SIG-M5 treated with dmso at 0.1 percent for 504 hours (cell line): ENCODE results near the gene AEN.
"Not testable (repeated sequence)": the region's sequence is repeated elsewhere in the genome, so short reads cannot be mapped to it uniquely, and the experiment has no call there.

Experiments used
- DNase-seq: peaks from one replicate; lab custom pipeline; 2025; ENCODE audit not compliant: unreplicated experiment; lab: John Stamatoyannopoulos, UW

The AEN gene

DNA sequence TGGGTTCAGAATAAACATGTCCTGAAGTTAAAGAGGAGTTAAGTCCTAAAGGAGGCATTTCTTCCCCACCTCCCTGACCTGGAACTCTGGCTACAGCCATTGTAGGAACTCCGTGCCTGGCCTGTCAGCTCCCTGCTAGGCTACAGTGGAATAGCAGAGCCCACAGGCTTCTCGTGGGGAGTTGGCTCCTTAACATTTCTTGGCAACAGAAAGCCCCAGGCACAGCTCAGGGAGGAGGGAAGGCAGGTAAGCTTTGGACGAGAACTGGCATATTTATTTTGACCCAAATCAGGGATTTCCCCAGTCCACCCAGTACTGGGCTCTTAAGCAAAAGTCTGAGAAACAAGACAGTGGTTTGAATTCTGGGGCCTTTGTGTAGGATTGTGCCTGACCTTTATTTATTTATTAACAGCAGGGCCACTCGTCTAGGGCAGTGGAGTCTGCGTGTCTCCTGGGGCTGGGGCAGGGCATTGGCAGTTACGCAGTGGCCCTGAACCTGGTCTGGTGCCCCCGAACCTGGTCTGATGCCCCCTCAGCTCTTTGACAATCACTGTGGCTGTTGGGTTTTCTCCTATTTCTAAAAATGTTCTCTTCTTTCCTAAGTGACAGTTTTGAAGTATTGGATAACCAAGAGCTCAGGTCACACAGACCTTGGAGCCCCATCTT is 9.8 kb downstream of the AEN start:
- DNase-seq = no peak

DNA sequence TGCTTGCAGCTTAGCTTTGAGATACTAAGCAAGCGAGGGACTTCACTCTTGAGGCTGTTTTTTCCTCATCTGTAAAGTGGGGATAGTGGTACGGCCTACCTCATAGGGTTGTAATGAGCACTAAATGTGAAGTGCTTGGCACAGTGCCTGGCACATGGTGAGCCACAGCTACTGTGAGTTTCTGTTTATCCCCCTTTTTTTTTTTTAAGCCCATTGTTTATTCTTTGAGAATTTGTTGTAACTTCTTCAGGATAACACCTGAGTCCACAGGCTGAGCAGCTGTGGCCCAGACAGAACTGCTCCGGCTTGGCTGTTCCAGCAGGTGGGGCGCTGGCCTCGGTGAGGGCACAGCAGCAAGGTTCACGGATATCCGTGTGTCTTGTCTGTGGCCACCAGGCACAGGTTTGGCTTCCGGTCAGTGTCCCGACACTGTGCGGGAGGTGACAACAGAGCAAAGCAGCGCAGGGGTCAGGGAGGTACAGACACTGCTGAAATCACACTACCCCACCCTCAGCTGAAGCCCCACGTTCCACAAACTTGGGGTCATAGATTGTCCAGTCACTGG is 10.4 kb downstream of the AEN start:
- DNase-seq = no peak

DNA sequence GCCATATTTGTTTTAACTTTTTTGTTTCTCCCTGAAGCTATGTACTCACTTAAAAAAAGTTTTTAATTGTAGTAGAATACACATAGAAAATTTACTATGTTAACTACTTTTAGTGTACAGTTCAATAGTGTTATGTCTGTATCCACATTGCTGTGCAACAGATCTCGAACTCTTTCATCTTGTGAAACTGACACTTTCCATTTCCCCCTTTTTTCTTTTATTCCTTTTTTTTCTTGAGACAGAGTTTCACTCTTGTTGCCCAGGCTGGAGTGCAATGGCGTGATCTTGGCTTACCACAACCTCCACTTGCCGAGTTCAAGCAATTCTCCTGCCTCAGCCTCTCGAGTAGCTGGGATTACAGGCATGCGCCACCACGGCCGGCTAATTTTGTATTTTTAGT is 11.7 kb downstream of the AEN start:
- DNase-seq = peak; percentile 57

DNA sequence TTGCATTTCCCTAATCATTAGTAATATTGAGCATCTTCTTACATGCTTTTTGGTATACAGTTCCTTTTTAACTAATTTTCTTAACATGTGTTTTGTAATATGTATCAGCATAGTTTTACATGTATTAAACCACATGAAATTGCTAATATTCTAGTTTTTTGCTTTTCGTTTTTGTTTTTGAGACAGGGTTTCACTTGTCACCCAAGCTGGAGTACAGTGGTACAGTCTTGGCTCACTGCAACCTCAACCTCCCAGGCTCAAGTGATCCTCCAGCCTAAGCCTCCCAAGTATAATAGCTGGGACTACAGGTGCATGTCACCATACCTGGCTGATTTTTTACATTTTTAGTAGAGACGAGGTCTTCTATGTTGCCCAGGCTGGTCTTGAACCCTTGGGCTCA is 13.3 kb downstream of the AEN start:
- DNase-seq = no peak

DNA sequence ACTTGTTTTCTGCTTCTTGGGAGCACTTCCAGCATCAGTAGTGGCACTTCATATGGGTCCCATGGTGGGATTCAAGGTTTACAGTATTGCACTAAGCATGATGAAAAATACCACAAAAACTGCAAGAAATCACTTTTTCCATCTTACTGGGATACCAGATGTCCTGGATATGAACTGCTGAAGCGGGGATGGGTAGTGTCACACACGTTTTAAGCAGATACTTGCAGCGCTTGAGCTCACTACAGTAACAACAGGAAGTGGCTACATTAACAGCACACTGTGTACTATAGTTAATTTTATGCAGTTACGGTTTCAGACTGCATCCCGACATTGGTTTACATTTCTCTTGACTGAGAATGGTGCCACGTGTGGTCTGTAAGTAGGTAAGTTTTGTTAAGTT is 14.2 kb downstream of the AEN start:
- DNase-seq = no peak

DNA sequence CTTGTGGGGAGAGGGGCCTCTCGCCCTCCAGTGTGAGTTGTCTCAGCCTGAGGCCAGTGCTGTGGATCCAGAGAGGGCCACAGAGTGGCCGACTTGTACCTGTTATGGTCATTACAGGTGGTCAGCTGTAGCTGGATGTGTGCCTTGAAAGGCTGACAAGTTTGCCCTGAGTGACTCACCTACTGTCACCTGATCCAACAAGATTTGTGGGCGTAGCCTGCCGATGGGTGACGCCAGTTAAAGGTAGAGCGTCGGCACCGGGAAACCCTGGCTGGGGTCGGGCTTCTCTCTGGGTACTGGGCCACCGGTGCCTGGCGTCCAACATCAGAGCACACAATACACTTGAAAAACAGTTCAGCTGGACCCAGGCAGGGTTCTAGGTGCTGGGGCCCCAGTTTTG is 14.9 kb downstream of the AEN start:
- DNase-seq = no peak

DNA sequence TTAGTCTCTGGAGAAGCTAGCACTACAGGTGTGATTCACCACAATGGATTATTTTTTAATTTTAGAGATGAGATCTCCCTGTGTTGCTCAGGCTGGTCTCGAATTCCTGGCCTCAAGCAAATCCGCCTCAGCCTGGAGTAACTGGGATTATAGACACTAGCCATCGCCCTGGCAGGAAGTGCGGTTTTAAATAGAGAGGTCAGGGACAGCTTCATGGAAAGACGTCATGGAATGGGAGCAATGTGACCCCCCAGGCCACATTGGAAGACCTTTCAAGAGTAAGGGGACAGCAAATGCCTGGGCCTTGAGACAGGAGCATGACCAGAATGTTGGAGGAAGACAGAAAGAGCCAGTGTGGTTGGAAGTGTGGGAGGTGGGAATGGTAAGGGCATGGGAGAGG is 15.5 kb downstream of the AEN start:
- no peak for DNase-seq

DNA sequence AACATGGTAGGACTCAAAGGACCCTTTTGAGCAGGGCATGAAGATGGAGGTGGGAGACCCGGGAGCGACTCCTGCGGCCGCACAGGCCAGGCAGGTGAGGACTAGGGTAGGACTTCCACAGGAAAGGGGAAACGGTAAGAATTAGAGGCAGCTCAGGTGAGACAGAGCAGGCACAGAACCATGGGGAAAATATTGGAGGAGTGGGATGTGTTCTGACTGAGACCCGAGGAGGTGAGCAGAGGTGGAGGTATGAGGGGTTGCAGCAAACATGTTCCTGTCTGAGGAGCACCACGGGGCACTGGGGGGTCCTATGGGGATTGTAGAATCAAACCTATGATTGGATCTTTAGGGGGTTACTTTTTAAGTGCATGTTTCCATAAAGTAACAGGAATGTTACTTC is 16.3 kb downstream of the AEN start:
- DNase-seq = no peak

DNA sequence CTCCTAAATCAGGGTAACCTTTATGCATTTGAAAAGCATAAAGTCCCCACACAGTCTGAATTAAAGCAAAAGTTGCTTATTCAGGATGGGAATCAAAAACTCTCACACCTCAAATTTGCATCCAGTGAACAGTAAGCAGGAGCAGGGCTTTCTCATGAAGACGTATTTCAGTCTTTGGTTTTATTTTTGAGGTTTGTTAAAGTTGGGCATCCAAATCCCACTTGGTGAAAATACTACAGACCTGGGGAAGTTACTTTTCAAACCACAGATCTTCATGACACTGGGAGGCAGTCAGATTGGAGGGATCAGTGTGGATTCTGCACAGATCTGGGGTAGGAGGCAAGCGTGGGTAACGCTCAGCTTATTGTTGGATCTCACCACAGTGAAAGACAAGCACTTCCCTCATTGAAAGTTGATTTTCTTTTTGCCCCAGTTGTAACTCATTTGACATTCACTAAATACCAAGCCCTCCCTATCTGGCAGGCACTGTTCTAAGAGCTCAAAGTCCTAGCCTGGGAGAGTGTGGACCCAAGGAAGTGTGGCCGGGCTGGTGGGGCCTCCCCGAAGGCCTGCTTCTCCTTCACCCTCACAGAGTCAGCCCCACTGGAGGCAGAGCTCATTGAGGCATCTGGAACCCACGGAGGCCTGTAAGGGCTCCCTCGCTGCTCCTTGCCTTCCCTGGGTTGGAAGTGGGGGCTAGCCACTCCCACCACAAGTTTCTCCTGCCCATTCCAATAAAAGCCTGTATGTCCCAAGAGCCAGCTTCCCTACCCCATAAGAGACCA is 16.9 kb downstream of the AEN start:
- no peak for DNase-seq

DNA sequence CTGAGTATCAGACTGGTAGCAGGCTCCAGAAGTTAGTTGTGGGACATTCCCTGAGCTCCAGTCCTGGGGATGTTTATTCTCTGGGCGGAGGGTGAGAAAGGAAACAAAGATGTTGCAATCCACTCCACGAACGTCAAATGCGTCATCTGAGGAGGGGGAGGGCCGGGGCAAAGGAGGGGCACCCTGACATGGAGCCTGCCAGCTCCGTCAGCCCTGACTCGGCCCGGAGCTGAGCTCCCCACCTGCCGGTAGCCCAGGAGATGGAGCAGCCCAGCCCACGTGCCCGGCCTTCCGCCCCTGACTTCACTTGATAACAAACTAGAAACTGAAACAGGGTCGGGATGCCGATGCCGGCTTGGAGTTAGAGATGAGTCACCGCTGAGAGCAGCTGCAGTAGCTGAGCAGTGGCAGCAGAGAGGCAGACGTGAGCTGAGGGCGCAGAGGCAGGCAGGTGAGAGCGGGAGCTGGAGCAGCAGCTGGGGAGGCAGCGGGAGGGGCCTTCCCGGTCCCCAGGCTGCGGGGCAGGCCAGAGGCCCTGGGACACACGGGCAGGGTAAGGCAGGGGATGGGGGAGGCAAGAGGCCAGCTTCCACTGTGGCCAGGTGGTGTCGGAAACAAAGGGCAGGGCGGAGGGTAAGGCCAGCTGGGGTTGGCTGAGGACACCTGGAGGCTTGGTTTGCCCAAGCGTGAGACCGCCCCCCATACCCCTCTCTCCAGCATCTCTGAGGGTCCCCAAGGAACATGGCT is 17.7 kb downstream of the AEN start, which contains the start of gene ISG20:
TSS of gene ISG20 (plus strand) at position 391 of the 747 bp plus-strand sequence. CDS start at position 742, 351 bp downstream.
- DNase-seq = peak; percentile 95

DNA sequence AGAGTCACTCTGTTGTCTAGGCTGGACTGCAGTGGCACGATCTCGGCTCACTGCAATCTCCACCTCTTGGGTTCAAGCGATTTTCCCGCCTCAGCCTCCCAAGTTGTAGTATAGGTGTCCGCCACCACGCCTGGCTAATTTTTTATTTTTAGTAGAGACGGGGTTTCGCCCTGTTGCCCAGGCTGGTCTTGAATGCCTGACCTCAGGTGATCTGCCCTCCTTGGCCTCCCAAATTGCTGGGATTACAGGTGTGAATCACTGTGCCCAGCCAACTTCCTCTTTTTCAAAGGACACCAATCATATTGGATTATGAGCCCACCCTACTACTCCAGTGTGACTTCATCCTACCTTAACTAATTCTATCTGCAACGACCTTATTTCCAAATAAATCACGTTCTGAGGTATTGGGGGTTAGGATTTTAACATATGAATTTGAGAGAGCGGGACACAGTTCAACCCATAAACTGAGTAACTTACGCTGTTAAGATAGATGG is 20.9 kb downstream of the AEN start:
- no peak for DNase-seq

DNA sequence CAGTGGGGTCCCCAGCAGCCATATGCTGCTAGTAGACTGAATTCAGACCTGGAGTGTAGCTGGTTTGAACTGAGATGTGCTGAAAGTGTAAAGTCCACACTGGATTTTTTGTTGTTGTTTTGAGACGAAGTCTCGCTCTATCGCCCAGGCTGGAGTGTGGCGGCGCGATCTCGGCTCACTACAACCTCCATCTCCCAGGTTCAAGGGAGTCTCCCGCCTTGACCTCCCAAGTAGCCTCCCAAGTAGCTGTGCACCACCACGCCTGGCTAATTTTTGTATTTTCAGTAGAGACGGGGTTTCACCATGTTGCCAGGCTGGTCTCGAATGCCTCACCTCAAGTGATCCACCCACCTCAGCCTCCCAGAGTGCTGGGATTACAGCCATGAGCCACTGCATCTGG is 21.4 kb downstream of the AEN start:
- not testable (repeated sequence) for DNase-seq

DNA sequence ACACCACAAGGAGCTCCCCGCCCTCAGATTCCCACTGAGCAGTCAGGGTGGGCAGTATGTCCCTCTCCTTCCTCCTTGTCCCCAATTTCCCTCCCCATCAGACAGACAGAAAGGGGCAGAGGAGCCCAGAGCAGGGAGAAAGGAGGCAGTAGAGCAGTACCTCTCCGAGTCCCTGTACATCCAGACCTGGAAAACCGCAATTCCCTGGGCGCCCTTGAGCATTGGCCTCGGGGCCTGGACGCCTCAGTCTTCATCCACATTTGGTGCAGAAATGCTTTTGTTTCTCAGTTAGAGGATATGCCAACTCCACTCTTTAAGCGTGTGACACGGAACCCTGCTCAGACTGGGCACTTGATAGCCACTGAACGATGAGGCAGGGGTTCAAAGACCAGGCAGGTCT is 23.6 kb downstream of the AEN start:
- no peak for DNase-seq

DNA sequence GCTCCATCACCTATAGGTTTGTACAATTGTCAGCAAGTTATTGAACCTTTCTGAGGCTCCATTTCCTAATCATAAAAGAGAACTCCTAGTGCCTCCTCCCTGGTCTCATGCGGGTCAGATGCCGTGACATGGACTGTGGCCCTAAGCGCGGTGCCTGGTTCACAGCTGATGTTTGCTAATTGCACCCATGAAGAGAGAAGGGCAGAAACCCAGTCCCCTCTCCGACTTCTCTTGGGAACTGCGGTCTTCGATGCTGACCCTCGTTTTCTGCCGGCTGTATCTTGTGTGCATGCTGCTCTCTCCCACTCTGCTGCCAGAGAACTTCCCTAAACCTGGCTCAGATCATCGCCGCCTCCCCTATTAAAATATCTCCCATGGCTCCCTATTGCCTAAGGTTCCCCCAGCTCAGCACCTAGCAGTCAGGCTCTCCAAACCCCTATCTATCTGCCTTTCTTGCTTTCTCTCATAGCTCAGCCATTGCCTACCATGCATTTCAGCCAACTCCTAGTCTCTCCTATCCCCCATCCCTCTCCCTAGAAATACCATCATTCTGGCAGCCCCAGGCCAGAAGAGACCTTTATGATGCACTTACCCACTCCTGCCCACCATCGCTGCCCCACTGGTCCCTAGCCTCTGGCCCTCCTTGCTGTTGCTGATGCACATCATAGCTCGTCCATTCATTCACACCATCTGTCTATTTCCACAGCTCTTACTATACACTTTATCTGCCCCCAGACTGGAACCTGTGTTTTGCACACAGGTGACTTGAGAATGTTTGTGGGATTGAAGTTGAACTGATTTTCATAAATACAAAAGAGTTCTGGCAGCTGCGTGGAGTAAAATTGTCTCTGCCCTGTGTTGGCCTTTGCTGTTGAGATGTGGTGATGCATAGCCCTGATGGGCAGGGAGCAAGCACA is 24.3 kb downstream of the AEN start:
- no peak for DNase-seq

DNA sequence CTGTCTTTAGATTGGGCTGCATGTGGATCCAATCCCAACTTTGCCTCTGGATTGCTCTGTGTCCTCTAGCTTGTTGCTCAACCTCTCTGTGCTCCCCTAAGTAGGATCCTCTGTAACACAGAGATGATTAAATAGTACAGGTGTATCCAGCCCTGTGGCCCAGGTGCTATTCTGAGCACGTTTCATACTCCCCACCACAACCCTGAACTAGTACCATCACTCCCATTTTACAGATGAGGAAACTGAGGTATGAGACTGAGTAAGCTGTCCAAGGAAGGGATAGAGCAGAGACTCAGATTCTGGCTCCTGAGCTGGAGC is 24.9 kb downstream of the AEN start:
- no peak for DNase-seq

DNA sequence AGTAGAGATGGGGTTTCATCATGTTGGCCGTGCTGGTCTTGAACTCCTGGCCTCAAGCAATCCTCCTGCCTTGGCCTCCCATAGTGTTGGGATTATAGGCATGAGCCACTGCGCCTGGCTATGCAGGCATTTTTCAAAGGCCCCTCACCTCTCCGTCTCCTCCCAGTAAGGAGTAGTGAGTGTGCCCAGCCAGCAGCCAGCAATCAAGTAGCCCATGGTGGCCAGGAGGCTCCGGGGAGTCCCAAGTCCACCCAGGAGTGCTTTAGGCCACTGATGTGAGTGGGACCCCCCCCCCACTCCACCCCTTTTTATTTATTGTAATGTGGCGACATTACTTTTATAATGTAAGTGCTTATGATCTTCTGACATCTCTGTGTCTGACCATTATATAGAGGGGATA is 25.8 kb downstream of the AEN start:
- DNase-seq = no peak

DNA sequence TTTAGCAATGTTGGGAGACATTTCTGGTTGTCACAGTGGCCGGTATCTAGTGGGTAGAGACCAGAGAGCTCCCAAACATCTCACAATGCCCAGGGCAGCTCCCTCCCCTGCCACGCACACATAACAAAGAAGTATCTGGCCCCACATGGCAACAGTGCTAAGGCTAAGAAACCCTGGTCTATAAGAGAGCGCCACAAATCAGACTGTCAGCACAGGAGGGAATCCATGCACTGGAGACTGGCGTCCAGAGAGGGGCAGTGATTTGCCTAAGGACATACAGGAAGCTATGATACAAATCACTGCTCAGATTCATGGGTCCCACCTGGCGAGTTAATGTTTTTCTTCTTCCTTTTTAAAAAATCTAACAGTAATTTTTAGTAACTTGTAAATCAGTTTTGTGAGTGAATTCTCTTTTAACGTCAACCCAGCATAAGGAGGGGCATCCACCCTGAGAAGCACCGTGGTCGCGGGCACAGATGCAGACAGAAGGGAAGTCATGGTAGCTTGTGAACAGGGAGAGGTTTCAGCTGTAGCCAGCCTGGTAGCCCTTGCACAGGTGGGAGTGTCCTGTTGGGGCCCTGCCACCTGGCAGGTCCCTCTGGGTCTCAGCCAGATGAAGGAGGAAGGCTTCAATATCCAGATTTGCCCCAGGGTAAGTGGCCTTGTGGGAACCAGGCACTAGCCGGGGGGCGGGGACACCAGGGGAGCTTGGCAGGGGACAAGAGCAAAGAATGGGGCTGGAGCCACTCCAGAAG is 26.4 kb downstream of the AEN start:
- DNase-seq = no peak

DNA sequence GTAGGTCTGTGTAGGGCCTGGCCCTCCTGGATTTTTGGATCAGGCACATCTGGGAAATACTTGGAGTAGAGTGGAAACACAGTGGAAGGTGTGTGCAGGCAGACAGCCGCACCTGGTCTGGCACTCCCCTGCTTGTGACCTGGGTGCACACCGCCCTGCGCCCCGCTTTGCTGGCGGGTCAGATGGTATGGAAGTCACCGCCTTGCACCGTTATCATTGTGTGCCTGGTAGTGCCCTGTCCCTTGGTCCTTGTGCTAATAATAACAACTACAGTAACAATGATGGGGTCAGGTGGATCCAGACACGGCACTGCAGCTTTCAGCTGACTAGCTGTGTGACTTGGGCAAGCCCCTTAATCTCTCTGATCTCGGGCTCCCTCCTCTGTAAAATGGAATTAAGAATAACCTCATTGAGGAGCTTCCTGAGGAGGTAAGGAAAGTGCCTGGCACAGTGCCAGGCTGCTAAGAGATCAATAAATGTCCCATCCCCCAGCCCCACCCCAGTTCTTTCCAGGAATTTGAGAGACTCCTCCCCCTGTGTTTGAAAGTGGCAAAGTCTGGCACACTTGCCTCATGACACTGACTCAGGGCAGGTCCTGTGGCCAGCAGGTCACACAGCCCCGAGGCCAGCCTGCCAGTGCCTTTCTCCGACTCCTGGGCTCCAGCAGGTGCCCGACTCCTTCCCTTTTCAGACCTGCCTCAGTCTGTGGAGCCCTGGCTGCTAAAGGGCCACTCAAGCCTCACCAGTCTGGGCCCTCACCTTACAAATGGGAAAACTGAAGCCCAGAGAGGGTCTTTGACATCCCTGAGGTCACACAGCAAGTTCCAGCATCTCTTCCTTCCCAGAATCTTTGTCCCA is 27.4 kb downstream of the AEN start:
- DNase-seq = no peak

DNA sequence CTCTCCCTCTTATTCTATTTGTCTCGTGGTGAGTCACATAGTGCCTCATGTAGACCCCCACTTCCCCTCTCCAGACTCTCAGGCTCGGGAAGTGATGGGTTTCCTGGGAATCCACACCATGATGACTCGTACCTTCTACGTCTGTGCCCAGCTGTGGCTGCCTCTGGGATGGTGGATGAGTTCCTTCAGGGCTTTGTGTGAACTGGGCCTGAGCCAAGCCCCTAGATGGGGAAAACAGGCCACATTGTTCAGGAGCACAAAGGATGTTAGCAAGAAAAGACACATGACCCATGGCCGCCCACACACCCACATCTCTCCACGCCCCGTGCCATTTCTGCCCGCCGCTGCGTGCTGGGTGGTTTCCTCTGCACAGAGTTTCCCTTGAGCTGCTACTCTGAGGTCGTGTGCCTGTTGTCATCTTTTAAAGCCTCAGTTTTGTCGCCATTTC is 28.2 kb downstream of the AEN start:
- no peak for DNase-seq
